ENCODE results near the gene ACBD4. TPM values are rescaled to one million over a fixed set of nuclear protein-coding genes. Genes with fewer than 3 reads are reported as not detected.

ACBD4 gene
- total and polyA plus RNA-seq, 2 donors from 2014 or later: 19.2 to 46.3 TPM

- intact Hi-C loops (cut with DNase I): no loop called here
- TF ChIP-seq CTCF (IDR thresholded peaks at IDR 0.05; ENCODE audit: borderline replicate concordance, extremely low read depth, insufficient read depth): no peak
- no peaks in the 10 kb centered on the region for H3K9me3 ChIP-seq (ENCODE audit: control insufficient read depth in 2 of 3, insufficient read depth in 1 of 3, low read length in 3 of 3)
- H3K27ac ChIP-seq (ENCODE audit: low read depth in 2 of 2, low read length in 2 of 2): peak overlapping the region; percentile 67 to 83
- peak; percentile 54 to 89 (median 72) for DNase-seq
- no peak overlapping the region for H3K4me3 ChIP-seq (ENCODE audit: low read length in 3 of 3)
- peaks cover 0 to 17% (median 6%) of the 10 kb centered on the region in 3 donors for H3K4me1 ChIP-seq (ENCODE audit: control insufficient read depth in 2 of 3, insufficient read depth in 2 of 3, low read depth in 1 of 3, low read length in 3 of 3)
- H3K36me3 ChIP-seq (ENCODE audit: control insufficient read depth in 2 of 3, insufficient read depth in 3 of 3, low read length in 3 of 3): no peaks in the 10 kb centered on the region
- peak overlapping the region in 1 of 3 donors; percentile 10 for H3K9ac ChIP-seq (ENCODE audit: low read length in 3 of 3)
- FAIRE-seq: no peak
- no peaks in the 10 kb centered on the region for H3K27me3 ChIP-seq (ENCODE audit: control insufficient read depth, insufficient read depth, low read length)
Measured at GRCh38 chr17:45127548-45128300, 7.8 kb upstream of the ACBD4 start.

GRCh38 chr17:45128331-45128730 is 7.2 kb upstream of the ACBD4 start:
- H3K4me1 ChIP-seq (ENCODE audit: control insufficient read depth in 2 of 3, insufficient read depth in 2 of 3, low read depth in 1 of 3, low read length in 3 of 3): peaks cover 0 to 21% (median 6%) of the 10 kb centered on the region in 3 donors
- H3K27me3 ChIP-seq (ENCODE audit: control insufficient read depth, insufficient read depth, low read length): no peaks in the 10 kb centered on the region
- no peaks in the 10 kb centered on the region for H3K9me3 ChIP-seq (ENCODE audit: control insufficient read depth in 2 of 3, insufficient read depth in 1 of 3, low read length in 3 of 3)
- peak overlapping the region; percentile 67 to 83 for H3K27ac ChIP-seq (ENCODE audit: low read depth in 2 of 2, low read length in 2 of 2)
- intact Hi-C loops (cut with DNase I): no loop called here
- no peak for TF ChIP-seq CTCF (IDR thresholded peaks at IDR 0.05; ENCODE audit: borderline replicate concordance, extremely low read depth, insufficient read depth)
- DNase-seq (peak in 2 of 5 donors; percentile 57 to 70), FAIRE-seq (no peak)
- H3K36me3 ChIP-seq (ENCODE audit: control insufficient read depth in 2 of 3, insufficient read depth in 3 of 3, low read length in 3 of 3): no peaks in the 10 kb centered on the region
- no peak overlapping the region for H3K4me3 ChIP-seq (ENCODE audit: low read length in 3 of 3)
- H3K9ac ChIP-seq (ENCODE audit: low read length in 3 of 3): peak overlapping the region in 1 of 3 donors; percentile 10

GRCh38 chr17:45128989-45129388 is 6.5 kb upstream of the ACBD4 start:
- Histone ChIP-seq H3K4me1 (ENCODE audit: control insufficient read depth in 2 of 3, insufficient read depth in 2 of 3, low read depth in 1 of 3, low read length in 3 of 3) (peaks cover 0 to 21% (median 6%) of the 10 kb centered on the region in 3 donors), H3K9ac (ENCODE audit: low read length in 3 of 3) (no peak overlapping the region), H3K4me3 (ENCODE audit: low read length in 3 of 3) (no peak overlapping the region), H3K27me3 (ENCODE audit: control insufficient read depth, insufficient read depth, low read length) (no peaks in the 10 kb centered on the region), H3K27ac (ENCODE audit: low read depth in 2 of 2, low read length in 2 of 2) (no peak overlapping the region), H3K9me3 (ENCODE audit: control insufficient read depth in 2 of 3, insufficient read depth in 1 of 3, low read length in 3 of 3) (no peaks in the 10 kb centered on the region), H3K36me3 (ENCODE audit: control insufficient read depth in 2 of 3, insufficient read depth in 3 of 3, low read length in 3 of 3) (no peaks in the 10 kb centered on the region)
- TF ChIP-seq CTCF (IDR thresholded peaks at IDR 0.05; ENCODE audit: borderline replicate concordance, extremely low read depth, insufficient read depth): no peak
- DNase-seq (no peak), FAIRE-seq (no peak)
- intact Hi-C loops (cut with DNase I): no loop called here
